Transverse colon (tissue), 4 donors: ENCODE results near the gene TMEM260. TPM values are rescaled to one million over a fixed set of nuclear protein-coding genes. Genes with fewer than 3 reads are reported as not detected.

Source experiments
- DNase-seq: peaks from one replicate; pipeline ENCODE4 v3.0.0-alpha.2; 2019
- H3K27ac ChIP-seq, 4 donors: fragments of 200-600 bp; sonication (generic); 2 replicates each; pipeline ENCODE4 v1.5.1; 2016 to 2018; ENCODE audit warnings: inconsistent platforms in 4 of 4
- H3K27me3 ChIP-seq: fragments of 200-600 bp; sonication (generic); 2 replicates; pipeline ENCODE4 v1.5.1; 2017; ENCODE audit warnings: inconsistent platforms
- H3K36me3 ChIP-seq, 4 donors: fragments of 200-600 bp; sonication (generic); 2 replicates each; pipeline ENCODE4 v1.5.1; 2017 to 2019; ENCODE audit warnings: inconsistent platforms in 4 of 4
- H3K4me1 ChIP-seq, 4 donors: fragments of 200-600 bp; sonication (generic); 2 replicates each; pipeline ENCODE4 v1.5.1; 2017 to 2020; ENCODE audit warnings: inconsistent platforms in 4 of 4
- H3K4me3 ChIP-seq, 4 donors: fragments of 200-600 bp; sonication (generic); 1 replicate in 1 of 4; 2 replicates in 3 of 4; pipeline versions ENCODE4 v1.5.1 to v1.6.1; 2017 to 2019; ENCODE audit warnings: inconsistent platforms in 4 of 4
- H3K9me3 ChIP-seq, 2 donors: fragments of 200-600 bp; sonication (generic); 2 replicates each; pipeline ENCODE4 v1.5.1; 2017 to 2019; ENCODE audit warnings: inconsistent platforms in 2 of 2
- CTCF ChIP-seq, 5 experiments: fragments of 200-600 bp in 3 of 5; fragments of 450-650 bp in 2 of 5; sonication (generic) in 3 of 5; IDR thresholded peaks; 1 replicate in 2 of 5; 2 replicates in 3 of 5; pipeline ENCODE4 v1.5.1; 2016 to 2017; ENCODE audit warnings: antibody characterized with exemption in 5 of 5, inconsistent platforms in 3 of 5, mild to moderate bottlenecking in 2 of 5, moderate library complexity in 1 of 5
- EP300 ChIP-seq: sonication (generic); formaldehyde crosslinking; IDR thresholded peaks from one replicate; pipeline ENCODE4 v1.6.1; 2017; ENCODE audit warnings: antibody characterized with exemption, low read depth
- POLR2A ChIP-seq: fragments of 450-650 bp; IDR thresholded peaks from one replicate; pipeline ENCODE4 v1.6.1; 2016; ENCODE audit warnings: antibody characterized with exemption, mild to moderate bottlenecking, moderate library complexity
- POLR2AphosphoS5 ChIP-seq, 3 donors: sonication (generic); formaldehyde crosslinking; IDR thresholded peaks; one replicate each; pipeline ENCODE4 v1.6.1; 2016; ENCODE audit warnings: antibody characterized with exemption in 3 of 3
- WGBS, 2 donors: methylation state at CpG; one replicate each; pipeline ENCODE4 v1.1.5; 2018; ENCODE audit warnings: low coverage in 1 of 2; 5-methylcytosine and 5-hydroxymethylcytosine counted together
- in situ Hi-C, 4 donors: fragments of 200-750 bp; cut with MboI; loops; one replicate each; pipeline versions ENCODE4 v1.15.0 to v1.15.1; 2017; ENCODE audit warnings: low sequenced_read_pairs in 3 of 4, low pct_ligation_motif_present in 1 of 4, low pct_unique_long_range_greater_than_20kb in 1 of 4
- intact Hi-C: fragments of 100-400 bp; cut with DNase I; formaldehyde crosslinking; loops from one replicate; pipeline ENCODE4 v1.15.1; 2023; ENCODE audit warnings: low total_unique reads
- total RNA-seq, 4 donors: library from RNA; depleted of rRNA; stranded (reverse); fragments of >200 nt; gene quantifications; one replicate each; pipeline ENCODE4 v1.1.0, GENCODE V29; 2016

The TMEM260 gene
- total RNA-seq, 4 donors from 2014 or later = 22.9 to 52.7 (median 23.7) TPM

DNA sequence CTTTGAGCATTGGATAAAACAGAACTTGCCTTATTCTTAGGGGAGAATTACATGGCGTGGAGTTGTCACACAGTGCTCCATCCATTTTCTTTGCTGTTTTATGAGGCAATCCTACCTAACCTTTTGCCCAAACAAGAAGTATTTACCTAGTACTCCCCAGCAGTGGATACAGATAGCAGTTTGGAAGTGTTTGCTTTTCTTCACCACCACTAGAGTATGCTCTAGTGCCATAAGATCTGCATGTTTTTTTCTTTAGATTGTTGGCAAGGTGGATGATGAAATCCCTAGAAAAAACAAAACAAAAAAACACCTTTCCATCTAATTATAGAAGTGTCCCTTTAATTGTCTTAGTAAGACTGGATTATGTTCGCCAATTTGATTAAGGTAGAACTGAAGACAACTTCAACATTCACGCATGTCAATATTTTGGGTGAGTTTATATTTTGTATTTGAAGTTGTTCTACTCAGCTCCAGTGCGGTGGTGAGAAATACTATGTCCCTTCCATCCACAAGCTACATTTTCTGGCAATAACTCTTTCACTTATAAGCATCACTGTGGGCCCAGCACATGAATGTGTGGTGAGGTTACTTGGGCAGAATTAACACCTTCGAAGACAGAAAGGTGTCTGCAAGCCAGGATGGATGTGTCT lies 23.6 kb upstream of the TMEM260 start:
- Histone ChIP-seq H3K27me3 (peaks cover 5% of the 10 kb centered on the region), H3K36me3 (no peaks in the 10 kb centered on the region), H3K4me1 (peaks cover 0 to 3% (median 0%) of the 10 kb centered on the region in 4 donors), H3K27ac (no peak overlapping the region), H3K4me3 (no peak overlapping the region), H3K9me3 (no peaks in the 10 kb centered on the region)
- TF ChIP-seq POLR2AphosphoS5 (IDR thresholded peaks at IDR 0.05) (no peak), CTCF (IDR thresholded peaks at IDR 0.05) (peak; percentile 11 to 63 (median 38)), POLR2A (no peak)
- 44 to 51% methylated on average over 5 of the region's 5 CpGs for WGBS, 2 donors
- intact Hi-C loops = no loop called here
- no peak for DNase-seq
- in situ Hi-C loops = loop anchor here in 1 of 4 donors (10.0 kb wide), 1 partner anchor 649 kb away; no protein-coding TSS in a partner anchor

- no peak overlapping the region for H3K4me3 ChIP-seq
- H3K27me3 ChIP-seq = peaks cover 8% of the 10 kb centered on the region
- no peak for DNase-seq
- WGBS, 2 donors = 83 to 94% methylated on average over 1 to 4 of the region's 4 CpGs
- H3K9me3 ChIP-seq = no peaks in the 10 kb centered on the region
- no peak overlapping the region for H3K27ac ChIP-seq
- TF ChIP-seq CTCF (IDR thresholded peaks at IDR 0.05) (no peak), POLR2A (no peak), POLR2AphosphoS5 (IDR thresholded peaks at IDR 0.05) (no peak), EP300 (no peak)
- intact Hi-C loops = no loop called here
- in situ Hi-C loops = loop anchor here in 1 of 4 donors (10.0 kb wide), 1 partner anchor 646 kb away; no protein-coding TSS in a partner anchor
- H3K36me3 ChIP-seq = no peaks in the 10 kb centered on the region
- peaks cover 0 to 3% (median 0%) of the 10 kb centered on the region in 4 donors for H3K4me1 ChIP-seq
Observed at GRCh38 chr14:56559182-56559581, 20.4 kb upstream of the TMEM260 start.

DNA sequence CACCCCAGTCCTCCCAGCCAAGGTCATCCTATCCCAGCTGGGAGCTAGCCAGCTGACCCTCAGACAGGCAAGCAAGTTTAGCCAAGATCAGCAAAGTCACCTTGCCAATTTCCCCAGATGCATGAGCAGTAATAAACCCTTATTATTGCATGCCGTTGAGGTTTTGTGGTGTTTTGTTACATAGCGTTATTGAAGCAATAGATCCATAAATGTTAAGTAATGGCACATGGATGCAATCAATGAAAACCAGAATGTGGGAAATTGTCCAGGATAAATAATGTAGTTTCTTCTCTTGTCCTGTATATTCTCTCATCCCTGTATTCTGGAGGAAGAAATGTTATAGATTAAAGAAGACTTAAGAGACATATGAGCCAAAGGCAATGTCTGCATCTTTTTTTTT lies 18.0 kb upstream of the TMEM260 start:
- H3K4me1 ChIP-seq = no peaks in the 10 kb centered on the region
- no peak overlapping the region for H3K4me3 ChIP-seq
- no peak for DNase-seq
- no peak for TF ChIP-seq CTCF (IDR thresholded peaks at IDR 0.05)
- TF ChIP-seq POLR2AphosphoS5 (IDR thresholded peaks at IDR 0.05) = no peak
- no peak for TF ChIP-seq EP300
- no peak for TF ChIP-seq POLR2A
- WGBS, 2 donors = 25 to 38% methylated on average over 2 of the region's 2 CpGs
- intact Hi-C loops (no loop called here), in situ Hi-C loops (no loop called here)
- H3K36me3 ChIP-seq = no peaks in the 10 kb centered on the region
- H3K9me3 ChIP-seq = no peaks in the 10 kb centered on the region
- H3K27ac ChIP-seq = no peak overlapping the region
- peaks cover 8% of the 10 kb centered on the region for H3K27me3 ChIP-seq

DNA sequence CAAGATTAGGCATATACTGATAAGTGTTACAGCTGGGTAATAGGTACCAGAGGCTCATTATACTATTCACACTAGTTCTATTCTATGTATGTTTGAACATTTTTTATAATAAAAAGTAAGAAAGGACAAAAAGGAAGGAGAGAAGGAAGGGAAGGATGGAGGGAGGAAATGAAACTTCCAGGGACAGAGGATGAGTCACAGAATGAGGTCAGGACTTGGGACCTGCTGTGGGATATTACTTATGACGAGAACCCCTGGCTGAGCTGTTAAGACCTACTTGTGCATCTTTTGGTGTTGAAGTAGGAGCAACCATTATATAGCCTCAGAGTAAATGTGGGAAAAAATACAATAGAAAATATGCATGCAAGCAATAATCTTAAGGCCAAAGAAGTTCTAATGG lies 16.7 kb upstream of the TMEM260 start:
- intact Hi-C loops (no loop called here), in situ Hi-C loops (no loop called here)
- Histone ChIP-seq H3K9me3 (no peaks in the 10 kb centered on the region), H3K4me1 (no peaks in the 10 kb centered on the region), H3K27ac (no peak overlapping the region), H3K4me3 (no peak overlapping the region), H3K36me3 (no peaks in the 10 kb centered on the region), H3K27me3 (peaks cover 8% of the 10 kb centered on the region)
- 78 to 91% methylated on average over 1 of the region's 1 CpG for WGBS, 2 donors
- DNase-seq = no peak
- no peak for TF ChIP-seq CTCF (IDR thresholded peaks at IDR 0.05)
- no peak for TF ChIP-seq POLR2AphosphoS5 (IDR thresholded peaks at IDR 0.05)
- TF ChIP-seq EP300 = no peak
- TF ChIP-seq POLR2A = no peak
